ENCODE data around the gene ORC1. TPM values are rescaled to one million over a fixed set of nuclear protein-coding genes. Genes with fewer than 3 reads are reported as not detected.

Gene ORC1
- total RNA-seq, 1 experiment from 2014 or later = 34.4 TPM

DNA sequence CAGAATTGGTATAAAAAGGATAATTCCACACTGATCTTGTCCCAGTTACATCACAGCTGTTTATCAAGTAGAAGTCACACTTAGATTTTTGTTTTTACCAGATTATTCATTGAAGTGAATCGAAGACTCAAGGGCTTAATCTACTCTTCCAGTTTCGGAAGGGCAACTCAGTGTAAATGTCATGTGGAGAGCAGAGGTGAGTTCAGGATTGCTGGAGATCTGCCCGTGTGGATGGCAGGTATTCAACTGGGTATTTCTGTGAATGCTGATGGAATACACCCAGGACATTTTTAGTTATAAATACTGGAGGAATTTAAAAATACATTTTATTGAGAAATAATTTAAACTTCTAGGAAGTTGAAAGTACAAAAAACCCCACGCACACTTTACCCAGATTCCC, 57.6 kb downstream of the ORC1 start:
- no peak for DNase-seq (ENCODE audit: low read depth)

- DNase-seq (ENCODE audit: low read depth) = no peak
Observed at GRCh38 chr1:52345252-52345651, 59.0 kb downstream of the ORC1 start.

DNA sequence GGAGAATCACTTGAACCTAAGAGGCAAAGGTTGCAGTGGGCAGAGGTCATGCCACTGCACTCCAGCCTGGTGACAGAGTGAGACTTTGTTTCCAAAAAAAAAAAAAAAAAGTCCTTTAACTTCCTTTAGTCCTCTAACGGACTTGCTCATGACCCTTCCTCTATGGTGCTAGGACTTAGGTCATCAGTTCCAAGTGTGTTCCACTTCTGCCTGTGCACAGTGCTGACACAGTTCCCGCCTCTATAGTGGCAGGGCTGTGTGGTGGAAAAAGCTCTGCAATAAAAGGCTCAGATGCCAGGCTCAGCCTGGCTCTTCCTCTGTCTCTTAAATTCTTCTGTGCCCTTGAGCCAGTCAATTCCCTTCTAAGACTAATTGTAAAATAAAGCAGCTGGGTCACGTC, 60.2 kb downstream of the ORC1 start:
- no peak for DNase-seq (ENCODE audit: low read depth)

DNA sequence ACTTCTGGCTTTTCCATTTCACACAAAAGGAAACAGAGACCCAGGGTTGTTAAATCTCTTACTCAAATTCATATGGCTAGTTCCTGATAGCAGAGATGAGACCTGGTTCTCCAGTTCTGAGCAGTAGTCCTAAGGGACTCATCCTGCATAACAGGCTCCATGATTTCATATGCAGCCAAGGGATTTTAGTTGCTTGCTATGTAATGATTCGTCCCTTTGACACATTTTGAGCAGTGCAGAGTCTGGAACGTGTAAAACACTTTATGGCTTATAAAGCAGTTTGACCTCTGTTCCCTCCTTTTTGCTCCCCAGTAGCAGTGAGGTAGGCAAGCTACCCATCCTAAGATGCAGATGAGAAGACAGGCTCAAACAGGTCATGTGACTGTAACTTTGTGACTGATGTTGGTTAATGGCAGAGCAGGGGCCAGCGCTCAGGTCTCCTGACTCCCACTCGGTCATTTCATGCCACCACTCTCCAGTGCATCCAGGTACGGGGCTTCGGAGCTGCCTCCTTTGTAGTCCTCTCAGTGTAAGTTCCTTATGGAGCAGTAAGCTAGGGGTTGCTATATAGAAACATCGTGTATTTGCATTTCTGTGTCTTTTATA, 62.5 kb downstream of the ORC1 start:
- no peak for DNase-seq (ENCODE audit: low read depth)

- DNase-seq (ENCODE audit: low read depth) = no peak
Observed at GRCh38 chr1:52337439-52337838, 66.8 kb downstream of the ORC1 start.

DNA sequence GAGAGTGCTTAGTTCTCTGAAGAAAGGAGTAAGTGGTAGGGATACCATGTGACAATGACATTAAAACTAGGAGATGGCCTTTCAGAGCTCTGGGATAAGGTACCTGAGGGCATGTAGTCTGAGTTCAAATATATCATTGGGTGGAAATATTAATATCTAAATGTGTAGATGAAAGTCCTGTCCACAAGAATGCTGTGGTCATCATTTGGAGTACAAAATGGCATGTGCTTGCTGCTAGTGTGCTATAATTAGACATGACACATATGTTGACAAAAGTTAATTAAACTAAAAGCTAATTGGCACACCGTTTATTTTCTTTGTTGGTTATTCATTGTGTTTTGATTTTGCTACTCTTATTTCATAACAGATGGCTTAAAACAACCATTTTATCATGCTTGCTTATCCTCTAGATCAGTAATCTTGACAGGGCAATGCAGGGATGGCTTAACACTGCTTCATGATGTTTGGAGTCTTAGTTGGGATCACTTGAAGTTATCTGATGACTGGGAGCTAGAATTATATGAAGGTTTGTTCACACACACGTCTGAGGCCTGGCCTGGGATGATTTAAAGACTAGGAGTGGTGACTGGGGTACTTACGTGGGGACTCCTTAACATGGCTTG, 69.2 kb downstream of the ORC1 start:
- no peak for DNase-seq (ENCODE audit: low read depth)

DNA sequence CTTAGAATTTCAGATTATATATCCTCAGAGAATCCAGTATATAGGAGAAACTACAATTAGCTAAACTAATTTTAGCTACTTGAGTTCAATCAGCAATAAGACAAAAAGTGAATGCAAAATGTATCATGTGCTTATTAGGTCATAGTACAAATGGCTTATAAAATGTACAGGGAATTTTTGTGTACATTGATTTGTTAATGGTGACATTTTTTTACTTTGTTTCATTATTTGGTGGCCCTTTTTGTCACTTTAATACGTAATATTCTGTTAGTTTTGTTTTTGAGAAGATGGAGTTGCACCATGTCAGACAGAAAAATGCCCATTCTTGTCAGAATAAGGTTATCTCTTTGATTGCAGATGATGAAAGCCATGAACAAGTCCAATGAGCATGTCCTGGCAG, 71.8 kb downstream of the ORC1 start:
- no peak for DNase-seq (ENCODE audit: low read depth)

DNA sequence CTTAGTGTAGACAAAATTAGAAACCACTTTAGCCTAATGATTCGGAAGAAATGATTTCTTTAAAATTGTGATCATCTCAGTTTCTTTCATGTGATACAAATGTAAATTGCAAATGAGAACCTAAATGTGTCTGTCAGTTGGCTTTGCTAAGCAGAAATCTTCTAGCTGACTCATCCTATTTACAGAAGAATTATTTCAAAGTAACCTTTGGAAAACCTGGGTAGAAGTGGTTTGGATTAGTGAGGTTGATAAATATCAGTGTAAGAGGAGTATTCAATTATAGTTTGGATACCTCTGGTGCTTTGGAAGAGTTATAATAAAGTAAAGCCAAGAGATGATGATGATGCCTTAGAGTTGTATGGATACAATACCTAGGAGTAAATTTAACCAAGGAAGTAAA, 75.6 kb downstream of the ORC1 start:
- DNase-seq (ENCODE audit: low read depth) = no peak

DNA sequence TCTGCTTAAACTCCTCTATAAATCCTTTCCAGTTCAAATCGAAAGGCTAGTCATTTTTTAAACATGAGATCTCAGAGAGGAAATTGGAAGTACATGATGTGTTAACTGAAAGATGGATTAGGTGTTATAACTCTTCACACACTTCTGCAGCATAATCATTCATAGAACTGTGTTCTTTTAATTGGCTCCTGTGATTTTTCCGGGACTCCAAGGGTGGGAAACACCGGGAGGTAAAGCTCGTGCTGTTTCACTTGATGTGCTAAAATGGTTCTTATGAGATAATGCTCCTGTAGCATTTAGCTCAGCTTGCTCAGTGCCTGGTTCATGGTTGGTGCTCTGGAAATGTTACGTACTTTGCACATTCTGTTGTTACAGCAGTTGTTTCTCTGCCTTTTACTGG, 78.4 kb downstream of the ORC1 start:
- DNase-seq (ENCODE audit: low read depth) = no peak

GRCh38 chr1:52323731-52324130, 80.5 kb downstream of the ORC1 start:
- DNase-seq (ENCODE audit: low read depth) = no peak

Other genes starting within 250 kb of the ORC1 start
- 39.0 and 45.8 TPM in 2 replicates for gene CC2D1B, start 38.2 kb downstream of the ORC1 start, total RNA-seq (2014; rRNA removed; shearing (Covaris generic))
- 15.4 and 26.7 TPM in 2 replicates for gene PRPF38A, start 179 bp upstream of the ORC1 start, total RNA-seq (2014; rRNA removed; shearing (Covaris generic))
- gene TUT4, start 148.7 kb upstream of the ORC1 start, total RNA-seq (2014; rRNA removed; shearing (Covaris generic)) = 21.7 and 27.9 TPM in 2 replicates
- not detected in 2 replicates for gene GPX7, start 197.9 kb upstream of the ORC1 start, total RNA-seq (2014; rRNA removed; shearing (Covaris generic))
- not detected in 2 replicates for gene SHISAL2A, start 228.7 kb upstream of the ORC1 start, total RNA-seq (2014; rRNA removed; shearing (Covaris generic))